T-helper 2 cell (primary cell): ENCODE measurements around the gene SNTG2.
"Not testable (repeated sequence)": the region's sequence is repeated elsewhere in the genome, so short reads cannot be mapped to it uniquely, and the experiment has no call there.

ENCODE experiments used
- DNase-seq, 5 experiments: peaks; one replicate each; pipeline versions ENCODE4 v3.0.0 to v3.0.0-alpha.2; 2012 to 2022

SNTG2 gene

DNA sequence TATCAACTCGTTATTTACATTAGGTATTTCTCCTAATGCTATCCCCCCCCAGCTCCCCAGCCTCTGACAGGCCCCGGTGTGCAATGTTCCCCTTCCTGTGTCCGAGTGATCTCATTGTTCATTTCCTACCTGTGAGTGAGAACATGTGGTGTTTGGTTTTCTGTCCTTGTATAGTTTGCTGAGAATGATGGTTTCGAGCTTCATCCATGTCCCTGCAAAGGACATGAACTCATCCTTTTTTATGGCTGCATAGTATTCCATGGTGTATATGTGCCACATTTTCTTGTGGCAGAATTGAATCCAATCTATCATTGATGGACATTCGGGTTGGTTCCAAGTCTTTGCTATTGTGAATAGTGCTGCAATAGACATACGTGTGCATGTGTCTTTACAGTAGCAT is 439.5 kb downstream of the SNTG2 start:
- not testable (repeated sequence) for DNase-seq

DNA sequence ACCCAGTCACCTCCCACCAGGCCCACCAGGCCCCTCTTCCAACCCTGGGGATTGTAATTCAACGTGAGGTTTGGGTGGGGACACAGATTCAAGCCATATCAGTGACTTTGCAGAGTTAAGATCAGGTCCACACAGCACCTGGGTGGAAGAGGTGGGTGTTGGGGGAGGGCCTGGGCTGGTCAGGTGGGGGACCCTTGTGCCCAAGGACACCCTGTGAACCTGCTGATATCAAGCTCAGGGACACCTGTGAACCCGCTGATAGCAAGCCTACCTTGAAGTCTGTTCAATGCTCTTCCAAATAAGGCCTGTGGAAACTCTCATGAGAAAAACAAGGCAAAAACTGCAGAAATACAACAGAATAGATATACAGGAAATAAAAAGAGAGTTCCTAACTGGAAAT is 442.7 kb downstream of the SNTG2 start:
- DNase-seq: no peak

- DNase-seq: no peak
Observed at GRCh38 chr2:1394709-1395408, 444.2 kb downstream of the SNTG2 start.

- DNase-seq: no peak
Observed at GRCh38 chr2:1397350-1397749, 446.7 kb downstream of the SNTG2 start.

- no peak for DNase-seq
Observed at GRCh38 chr2:1398191-1398590, 447.5 kb downstream of the SNTG2 start.

- DNase-seq: no peak
Observed at GRCh38 chr2:1400943-1401735, 450.5 kb downstream of the SNTG2 start.

GRCh38 chr2:1402064-1402463 is 451.4 kb downstream of the SNTG2 start:
- DNase-seq: no peak

- DNase-seq: no peak
Observed at GRCh38 chr2:1403565-1403964, 452.9 kb downstream of the SNTG2 start.

DNA sequence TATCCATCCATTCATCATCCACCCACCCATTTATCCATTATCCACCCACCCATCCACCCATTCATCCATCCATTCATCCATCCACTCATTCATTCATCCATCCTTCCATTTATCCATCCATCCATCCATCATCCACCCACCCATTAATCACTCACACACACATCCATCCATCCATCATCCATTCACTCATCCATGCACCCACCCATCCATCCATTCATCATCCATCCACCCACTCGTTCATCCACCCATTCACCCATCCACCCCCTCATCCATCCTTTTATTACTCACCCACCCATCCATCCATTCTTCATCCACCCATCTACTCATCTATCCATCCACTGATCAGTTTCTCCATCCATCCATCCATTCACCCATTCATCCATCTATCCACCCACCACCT is 454.5 kb downstream of the SNTG2 start:
- no peak for DNase-seq

- no peak for DNase-seq
Observed at GRCh38 chr2:1405967-1406366, 455.3 kb downstream of the SNTG2 start.

GRCh38 chr2:1406434-1406833 is 455.8 kb downstream of the SNTG2 start:
- DNase-seq: no peak

GRCh38 chr2:1407950-1408675 is 457.5 kb downstream of the SNTG2 start:
- DNase-seq: no peak

DNA sequence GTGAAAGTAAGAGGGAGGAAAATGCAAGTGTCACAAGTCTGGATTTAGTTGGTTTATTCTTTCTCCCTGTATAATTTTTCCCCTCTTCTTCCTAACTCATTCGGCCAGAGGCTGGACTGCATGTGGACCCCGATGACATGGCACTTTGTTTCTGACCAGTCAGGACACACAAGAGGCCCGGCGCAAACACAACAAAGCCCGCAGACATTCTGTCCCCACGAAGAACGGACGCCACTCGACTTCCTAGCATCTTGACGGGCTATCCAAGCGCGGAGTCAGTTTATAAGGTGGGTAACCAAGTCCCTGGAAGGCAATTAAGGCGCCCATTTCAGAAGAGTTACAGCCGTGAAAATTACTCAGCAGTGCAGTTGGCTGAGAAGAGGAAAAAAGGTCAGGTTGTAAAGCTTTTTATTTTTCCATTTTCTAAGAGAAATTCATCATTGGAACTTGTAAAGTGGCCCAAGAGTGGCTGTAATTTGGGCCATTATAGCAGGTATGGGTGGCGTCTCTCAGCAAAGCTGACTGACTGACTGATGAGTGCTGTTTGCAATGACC is 462.6 kb downstream of the SNTG2 start, which contains the start of gene TPO:
Gene TPO, plus strand, starts transcription at position 308 of the 555 bp plus-strand sequence. CDS start 946 bp downstream, outside the sequence.
- DNase-seq: no peak

GRCh38 chr2:1414121-1414520 is 463.5 kb downstream of the SNTG2 start:
- no peak for DNase-seq

DNA sequence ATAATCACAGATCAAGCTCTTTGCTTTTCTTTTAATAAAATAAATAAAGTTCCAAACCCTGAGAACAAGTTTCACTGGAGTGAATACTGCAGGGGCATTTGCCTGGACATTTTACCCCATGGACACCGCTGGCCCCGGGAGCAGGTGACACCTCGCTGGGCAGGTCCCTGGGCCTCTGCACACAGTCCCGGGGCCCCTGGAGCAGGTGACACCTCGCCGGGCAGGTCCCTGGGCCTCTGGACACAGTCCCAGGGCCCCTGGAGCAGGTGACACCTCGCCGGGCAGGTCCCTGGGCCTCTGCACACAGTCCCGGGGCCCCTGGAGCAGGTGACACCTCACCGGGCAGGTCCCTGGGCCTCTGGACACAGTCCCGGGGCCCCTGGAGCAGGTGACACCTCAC is 464.3 kb downstream of the SNTG2 start:
- DNase-seq: not testable (repeated sequence)

DNA sequence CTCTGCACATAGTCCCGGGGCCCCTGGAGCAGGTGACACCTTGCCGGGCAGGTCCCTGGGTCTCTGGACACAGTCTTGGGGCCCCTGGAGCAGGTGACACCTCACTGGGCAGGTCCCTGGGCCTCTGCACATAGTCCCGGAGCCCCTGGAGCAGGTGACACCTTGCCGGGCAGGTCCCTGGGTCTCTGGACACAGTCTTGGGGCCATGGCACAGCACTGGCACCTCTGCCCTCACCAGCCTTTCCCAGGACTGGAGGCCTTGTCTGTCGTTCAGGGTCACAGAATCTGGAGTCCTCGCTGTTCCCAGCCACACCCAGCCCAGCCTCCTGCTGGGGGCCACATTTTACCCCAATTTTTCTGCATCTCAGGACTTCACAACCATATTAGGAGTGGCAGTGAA is 464.9 kb downstream of the SNTG2 start:
- no peak for DNase-seq
